Stimulated activated CD8-positive, alpha-beta memory T cell treated with anti-CD3 and anti-CD28 coated beads, Interleukin-7, amount 100 ng/mL, for 48 hours (primary cell): Measurements from ENCODE around the gene NKX1-2.

Experiments
- DNase-seq, 2 donors: peaks; one replicate each; pipeline ENCODE4 v3.0.0-alpha.2; 2020; ENCODE audit warnings: low read depth in 1 of 2; ENCODE audit errors: extremely low read depth in 1 of 2

NKX1-2 gene

DNA sequence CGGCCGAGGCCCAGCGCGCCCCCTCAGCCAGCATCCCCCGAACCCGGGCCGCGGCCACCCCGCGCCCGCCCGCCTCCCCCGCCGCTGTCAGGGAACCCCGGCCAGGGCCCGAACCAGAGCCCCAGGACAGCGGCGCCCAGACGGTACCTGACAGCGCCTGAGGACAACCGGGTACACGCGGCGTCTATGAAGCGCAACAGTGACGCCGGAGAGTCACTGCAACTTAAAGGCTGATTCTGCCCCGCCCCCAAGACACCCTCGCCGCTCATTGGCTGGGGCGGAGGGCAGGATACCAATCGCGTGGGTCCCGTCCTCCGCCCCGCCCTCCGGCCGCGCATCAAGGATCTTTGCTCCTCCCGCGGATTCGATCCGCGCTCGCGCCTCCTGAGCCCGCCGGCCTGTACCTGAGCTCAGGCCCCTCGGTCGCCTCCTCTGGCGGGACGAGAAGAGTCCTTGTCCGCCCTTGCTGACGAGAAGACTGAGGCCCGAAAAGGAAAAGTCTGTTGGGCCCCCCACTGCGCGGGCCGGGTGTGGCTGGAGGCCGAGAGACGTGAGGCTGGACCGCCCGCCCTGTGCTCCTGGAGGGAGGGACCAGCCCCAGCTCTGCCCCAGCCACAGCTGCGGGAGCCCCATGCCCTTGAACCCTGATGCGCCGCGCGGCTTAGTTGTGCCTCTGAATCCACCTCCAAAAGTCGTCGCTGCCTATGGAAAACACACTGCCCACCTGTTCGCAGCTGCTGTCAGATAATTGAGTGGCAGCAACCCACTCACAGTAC is 30.9 kb downstream of the NKX1-2 start, which contains the start of gene OAT:
TSS of gene OAT (minus strand) at position 198 of the 776 bp plus-strand sequence. CDS start 6,752 bp downstream, outside the sequence.
- DNase-seq, result peak; percentile 87 to 94

DNA sequence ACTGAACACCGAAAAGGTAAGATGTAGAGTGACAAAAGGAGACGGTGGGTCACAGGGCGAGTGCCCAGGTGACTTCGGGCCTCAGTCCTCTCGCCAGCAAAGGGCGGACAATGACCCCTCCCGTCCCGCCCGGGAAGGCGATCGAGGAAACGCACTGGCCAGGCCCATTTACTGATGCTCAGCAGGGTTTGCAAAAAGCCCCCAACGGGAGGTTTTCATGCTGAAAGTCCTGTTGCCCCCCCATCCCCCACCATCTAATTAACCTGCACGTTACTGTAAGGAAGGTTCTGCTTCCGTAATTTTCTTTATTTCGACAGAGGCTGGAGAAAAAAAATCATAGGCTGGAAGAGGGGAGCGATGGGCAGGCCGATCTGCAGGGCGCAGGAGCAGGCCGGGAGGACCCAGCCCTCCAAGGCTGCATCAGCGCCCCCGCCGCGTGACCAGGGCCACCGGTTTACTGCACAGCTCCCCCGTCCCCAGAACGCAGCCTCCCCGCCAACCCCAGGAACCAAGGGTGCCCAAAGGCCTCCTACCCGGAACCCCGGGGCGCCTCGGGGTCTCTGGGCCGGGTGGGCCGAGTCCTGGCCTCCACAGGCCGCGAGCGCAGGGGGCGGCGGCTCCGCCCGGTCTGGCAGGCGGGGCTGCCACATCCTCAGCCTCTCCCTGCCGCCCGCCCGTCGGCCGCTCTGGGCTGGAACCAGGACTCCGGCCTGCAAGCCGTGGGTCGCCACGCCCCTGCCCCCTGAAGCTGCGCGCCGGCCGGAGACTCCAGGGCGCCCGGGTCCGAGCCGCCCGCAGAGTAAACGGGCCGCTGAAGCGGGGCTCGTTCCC is 31.7 kb downstream of the NKX1-2 start:
- peak in 1 of 2 donors; percentile 24 for DNase-seq

DNA sequence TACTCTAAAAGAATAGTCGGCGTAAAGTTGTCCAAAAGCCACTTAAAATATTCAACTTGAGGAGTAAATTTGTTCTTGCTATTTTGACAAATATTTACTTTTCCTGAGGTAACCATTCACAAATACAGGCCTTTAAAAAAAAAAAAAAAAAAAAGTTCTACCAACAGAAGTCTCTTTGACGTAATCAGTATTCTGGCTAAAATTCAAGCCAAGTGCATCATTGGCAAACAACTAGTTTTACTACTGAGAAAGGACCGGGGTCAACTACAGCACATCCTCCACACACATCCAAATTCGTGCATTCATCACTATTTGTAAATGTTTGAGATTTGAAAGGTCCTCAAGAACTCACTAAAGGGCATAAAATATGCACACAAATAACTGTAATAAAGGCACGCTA is 33.1 kb downstream of the NKX1-2 start:
- no peak for DNase-seq

DNA sequence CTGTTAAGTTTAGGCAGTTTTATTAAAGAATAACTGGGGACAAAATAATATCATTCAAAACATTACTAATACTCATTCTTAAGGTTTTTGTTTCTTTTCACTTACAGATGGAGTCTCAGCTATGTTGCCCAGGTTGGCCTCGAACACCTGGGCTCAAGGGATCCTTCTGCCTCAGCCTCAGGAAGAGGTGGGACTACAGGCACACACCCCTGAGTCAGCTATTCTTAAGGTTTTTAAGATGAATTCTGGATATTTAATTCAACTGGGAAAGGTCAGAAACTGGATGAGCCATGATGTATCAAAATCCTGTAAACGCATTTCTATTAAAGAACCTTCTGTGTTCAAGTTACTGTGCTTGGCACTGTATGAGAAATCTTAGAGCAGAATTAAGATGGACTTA is 34.6 kb downstream of the NKX1-2 start:
- DNase-seq, result no peak

DNA sequence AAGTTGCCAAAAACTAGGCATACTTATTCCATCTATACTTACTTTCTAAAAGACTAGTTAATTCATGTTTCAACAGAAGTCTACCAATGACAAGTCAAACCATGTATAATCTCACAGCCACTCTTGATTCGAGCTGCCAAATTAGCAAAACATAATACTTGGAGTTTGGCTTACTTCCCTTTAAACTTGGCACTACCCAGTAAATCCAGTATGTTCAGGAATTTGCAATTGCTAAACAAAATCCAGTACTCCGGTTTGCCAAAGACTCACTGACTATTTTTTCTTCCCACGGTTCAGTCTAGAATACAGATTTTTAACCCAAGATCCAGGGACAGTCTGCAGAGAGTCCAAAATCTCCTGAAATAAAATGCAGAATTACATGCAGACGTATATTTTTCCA is 35.8 kb downstream of the NKX1-2 start:
- no peak for DNase-seq

DNA sequence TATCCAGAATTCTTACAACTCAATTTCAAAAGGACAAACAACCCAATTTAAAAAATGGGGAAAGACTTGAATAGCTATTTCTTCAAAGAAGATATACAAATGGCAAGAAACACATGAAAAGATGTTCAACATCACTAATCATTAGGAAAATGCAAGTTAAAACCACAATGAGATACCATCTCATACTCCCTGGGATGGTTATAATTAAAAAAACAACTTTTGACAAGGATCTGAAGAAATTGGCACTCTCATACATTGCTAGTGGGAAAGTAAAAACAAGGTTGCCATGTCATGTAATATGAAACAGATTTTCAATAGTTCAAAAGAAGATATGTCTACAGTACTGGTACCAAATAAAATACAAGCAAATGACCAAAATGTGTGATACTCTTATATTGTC is 40.1 kb downstream of the NKX1-2 start:
- DNase-seq, result no peak

DNA sequence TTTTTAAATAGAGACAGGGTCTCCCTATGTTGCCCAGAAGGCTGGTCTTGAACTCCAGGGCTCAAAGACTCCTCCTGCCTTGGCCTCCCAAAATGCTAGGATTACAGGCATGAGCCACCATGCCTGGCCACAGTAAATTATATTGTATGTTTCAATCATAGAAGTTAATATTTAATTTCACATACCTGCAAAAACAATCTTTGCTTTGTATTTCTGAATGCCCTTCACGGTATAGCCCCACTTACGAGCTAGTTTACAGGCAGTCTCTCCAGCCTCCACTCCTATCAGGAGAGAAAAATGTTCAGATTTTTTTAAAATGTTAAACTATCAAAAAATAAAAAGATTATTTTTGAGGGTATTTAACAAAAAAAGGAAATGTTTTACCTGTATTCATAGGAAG is 41.5 kb downstream of the NKX1-2 start:
- no peak for DNase-seq

DNA sequence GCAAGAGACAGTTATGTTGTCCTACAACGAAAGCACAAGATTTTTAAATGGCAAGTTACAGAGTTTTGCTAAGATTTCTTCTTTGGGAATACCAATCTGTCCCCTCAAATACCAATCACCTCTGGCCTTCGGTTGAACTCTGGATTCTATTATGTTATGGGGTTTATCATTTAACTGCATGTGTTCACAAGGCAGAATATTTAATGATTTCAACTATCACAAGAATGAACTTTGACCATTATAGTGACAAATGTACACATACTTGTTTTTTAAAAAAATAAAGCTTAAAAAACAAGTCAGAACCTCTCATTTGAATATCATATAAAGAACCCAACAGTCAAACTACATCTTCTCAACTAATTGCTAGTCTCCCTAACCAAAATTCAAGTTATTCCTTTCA is 42.4 kb downstream of the NKX1-2 start:
- no peak for DNase-seq

DNA sequence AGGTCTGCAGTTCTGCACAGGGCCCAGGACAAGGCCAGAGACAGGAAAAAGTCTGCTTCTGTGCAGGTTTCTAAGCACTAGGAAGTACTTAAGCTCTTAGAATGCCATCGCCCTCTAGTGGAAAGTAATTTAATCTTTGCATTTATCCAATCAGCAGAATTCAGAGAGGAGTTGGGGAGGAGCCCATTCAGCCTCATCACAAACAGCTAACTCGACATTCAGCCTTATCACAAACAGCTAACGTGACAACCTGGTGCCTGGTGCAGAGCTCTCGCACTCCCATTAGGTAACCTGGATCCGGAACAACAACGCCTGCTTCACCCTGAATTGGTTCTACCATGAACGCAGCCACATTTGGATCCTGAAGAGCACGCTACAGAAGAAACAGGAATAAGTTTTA is 46.3 kb downstream of the NKX1-2 start:
- DNase-seq, result no peak

DNA sequence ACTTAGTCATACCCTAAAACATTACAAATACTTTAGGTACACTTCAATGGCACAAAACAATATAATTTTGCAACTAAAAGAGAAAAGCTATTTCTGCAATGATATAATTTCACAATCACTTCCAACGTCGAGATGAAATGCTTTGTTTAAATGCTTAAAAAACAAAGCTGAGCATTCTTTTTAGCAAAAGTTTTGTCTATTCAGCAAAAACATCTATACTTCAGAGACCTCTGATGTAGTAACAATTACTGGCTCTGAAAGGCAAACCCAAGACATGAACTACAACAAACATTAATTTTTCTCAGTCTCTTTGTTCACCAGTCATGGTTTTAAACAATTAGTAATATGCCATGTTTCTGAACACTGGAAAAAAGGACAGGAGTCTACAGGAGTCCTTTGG is 47.6 kb downstream of the NKX1-2 start:
- no peak for DNase-seq

DNA sequence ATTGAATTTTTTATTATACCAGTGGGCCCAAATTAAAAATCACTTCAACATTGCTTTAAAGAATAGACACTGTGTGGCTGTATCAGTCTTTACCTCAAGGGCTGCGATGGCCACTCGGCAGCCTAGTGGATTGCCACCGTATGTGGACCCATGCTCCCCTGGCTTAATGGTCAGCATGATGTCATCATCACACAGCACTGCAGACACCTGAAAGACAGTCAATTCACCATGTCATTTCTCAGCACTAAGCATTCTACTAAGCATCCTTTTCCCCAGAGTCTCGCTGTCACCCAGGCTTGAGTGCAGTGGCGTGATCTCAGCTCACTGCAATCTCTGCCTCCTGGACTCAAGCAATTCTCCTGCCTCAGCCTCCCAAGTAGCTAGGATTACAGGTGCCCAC is 48.2 kb downstream of the NKX1-2 start:
- no peak for DNase-seq
